Keratinocyte (primary cell): ENCODE measurements around the gene GPR152. TPM values are rescaled to one million over a fixed set of nuclear protein-coding genes. Genes with fewer than 3 reads are reported as not detected.
A peak's percentile ranks its signal among the peaks of the same experiment; 100 is the strongest.

ENCODE experiments used
- DNase-seq: peaks from one replicate; pipeline ENCODE4 v3.0.0-alpha.2; 2011; ENCODE audit warnings: low read depth, missing footprints, low spot score
- FAIRE-seq: peaks from 2 replicates; lab custom pipeline; 2011; peaks lifted over from hg19 to GRCh38; lab: Jason Lieb, UNC
- H2AFZ ChIP-seq: 2 replicates; pipeline ENCODE4 v1.6.0; 2012; ENCODE audit warnings: low read length, control low read depth, inconsistent platforms; ENCODE audit not compliant: control insufficient read depth
- H3K27ac ChIP-seq: 2 replicates; pipeline ENCODE4 v1.5.1; 2011; ENCODE audit warnings: low read length; ENCODE audit not compliant: control insufficient read depth, insufficient read depth
- H3K27me3 ChIP-seq: 3 replicates; pipeline ENCODE4 v1.6.0; 2011; ENCODE audit warnings: low read length; ENCODE audit not compliant: control insufficient read depth, insufficient read depth; ENCODE audit errors: extremely low read depth
- H3K36me3 ChIP-seq, 2 experiments: 2 replicates in 1 of 2; 3 replicates in 1 of 2; pipeline ENCODE4 v1.5.1; 2011; ENCODE audit warnings: low read length in 2 of 2, mild to moderate bottlenecking in 1 of 2; ENCODE audit not compliant: control insufficient read depth in 2 of 2, insufficient read depth in 2 of 2; ENCODE audit errors: extremely low read depth in 1 of 2
- H3K4me1 ChIP-seq: 3 replicates; pipeline ENCODE4 v1.5.1; 2011; ENCODE audit warnings: low read length; ENCODE audit not compliant: control insufficient read depth, insufficient read depth; ENCODE audit errors: extremely low read depth
- H3K4me2 ChIP-seq: 3 replicates; pipeline ENCODE4 v1.6.0; 2011; ENCODE audit warnings: low read depth, low read length; ENCODE audit not compliant: control insufficient read depth, insufficient read depth; ENCODE audit errors: extremely low read depth
- H3K4me3 ChIP-seq, 3 experiments: fragments of 200-600 bp in 1 of 3; sonication (generic) in 1 of 3; 2 replicates in 2 of 3; 3 replicates in 1 of 3; pipeline ENCODE4 v1.5.1; 2011 to 2016; ENCODE audit warnings: low read length in 3 of 3, mild to moderate bottlenecking in 3 of 3, control low read depth in 2 of 3, inconsistent platforms in 1 of 3, low read depth in 1 of 3, mixed read lengths in 1 of 3, mixed run types in 1 of 3, moderate library complexity in 1 of 3; ENCODE audit not compliant: control insufficient read depth in 2 of 3, insufficient read depth in 2 of 3; ENCODE audit errors: extremely low read depth in 1 of 3
- H3K79me2 ChIP-seq: 2 replicates; pipeline ENCODE4 v1.6.0; 2012; ENCODE audit warnings: low read length; ENCODE audit not compliant: control insufficient read depth, insufficient read depth
- H3K9ac ChIP-seq: 3 replicates; pipeline ENCODE4 v1.6.0; 2011; ENCODE audit warnings: low read length; ENCODE audit not compliant: control insufficient read depth, insufficient read depth; ENCODE audit errors: extremely low read depth
- H3K9me1 ChIP-seq: 3 replicates; pipeline ENCODE4 v1.6.0; 2011; ENCODE audit warnings: low read length; ENCODE audit not compliant: control insufficient read depth, insufficient read depth; ENCODE audit errors: extremely low read depth
- H3K9me3 ChIP-seq: 2 replicates; pipeline ENCODE4 v1.5.1; 2012; ENCODE audit warnings: low read depth, low read length; ENCODE audit not compliant: control insufficient read depth
- H4K20me1 ChIP-seq: 3 replicates; pipeline ENCODE4 v1.6.0; 2011; ENCODE audit warnings: low read length; ENCODE audit not compliant: control insufficient read depth, insufficient read depth; ENCODE audit errors: extremely low read depth
- EZH2 ChIP-seq: IDR thresholded peaks from one replicate; pipeline ENCODE4 v1.6.1; 2012; ENCODE audit warnings: inconsistent platforms, mild to moderate bottlenecking, low read length, moderate library complexity
- dilution Hi-C: fragments of 300-500 bp; cut with MboI; formaldehyde crosslinking; loops from one replicate; pipeline ENCODE4 v1.7.0; 2020; ENCODE audit warnings: low sequenced_read_pairs; ENCODE audit not compliant: extremely low pct_ligation_motif_present
- polyA plus RNA-seq, 5 experiments: library from polyadenylated mRNA; depleted of rRNA in 3 of 5; stranded (reverse) in 3 of 5; stranded (forward) in 1 of 5; unstranded in 1 of 5; fragments of >200 nt; gene quantifications; 1 replicate in 1 of 5; 2 replicates in 3 of 5; 3 replicates in 1 of 5; pipeline versions ENCODE4 v1.2.1 to v1.2.3, GENCODE V29; 2011 to 2012; ENCODE audit warnings: missing spikeins in 2 of 5, low read depth in 1 of 5, low replicate concordance in 1 of 5
- small RNA-seq, 3 experiments: library from RNA; depleted of rRNA; stranded (forward); fragments of <200 nt; gene quantifications; one replicate each; pipeline ENCODE3, GENCODE V24; 2012; ENCODE audit warnings: low read depth in 3 of 3, low replicate concordance in 1 of 3; ENCODE audit not compliant: insufficient read length in 3 of 3
- TF ChIP-seq, protein P1 (sequence below), 3 experiments: IDR thresholded peaks in 1 of 3; conservative IDR thresholded peaks in 1 of 3; optimal IDR thresholded peaks in 1 of 3; 2 replicates in 2 of 3; 3 replicates in 1 of 3; pipeline versions ENCODE3 to v1.5.1; 2011; ENCODE audit warnings: low read length in 3 of 3, mild to moderate bottlenecking in 3 of 3, moderate library complexity in 2 of 3, control low read depth in 1 of 3, inconsistent platforms in 1 of 3; ENCODE audit not compliant: insufficient read depth in 2 of 3; ENCODE audit errors: extremely low read depth in 1 of 3

The GPR152 gene
- polyA plus RNA-seq, 1 donor (not counting 4 experiments of a cell fraction or from before 2014, with no cell fraction given) = not detected

- Histone ChIP-seq H3K9ac (peak within 1 kb of the TSS; percentile 90), H3K9me1 (no peaks in the 10 kb centered on the region), H3K27me3 (no peaks in the 10 kb centered on the region), H3K4me1 (peaks cover 12% of the 10 kb centered on the region), H3K4me3 (peak within 1 kb of the TSS; percentile 74 to 99 (median 82)), H3K4me2 (peak within 1 kb of the TSS; percentile 95), H3K79me2 (peaks cover 18% of the 10 kb centered on the region), H3K36me3 (peaks cover 17 to 22% of the 10 kb centered on the region in 2 experiments), H2AFZ (peak within 1 kb of the TSS; percentile 84), H3K27ac (peak within 1 kb of the TSS; percentile 66), H4K20me1 (no peaks in the 10 kb centered on the region), H3K9me3 (no peaks in the 10 kb centered on the region)
- no peak for TF ChIP-seq EZH2
- TF ChIP-seq, protein P1, sequence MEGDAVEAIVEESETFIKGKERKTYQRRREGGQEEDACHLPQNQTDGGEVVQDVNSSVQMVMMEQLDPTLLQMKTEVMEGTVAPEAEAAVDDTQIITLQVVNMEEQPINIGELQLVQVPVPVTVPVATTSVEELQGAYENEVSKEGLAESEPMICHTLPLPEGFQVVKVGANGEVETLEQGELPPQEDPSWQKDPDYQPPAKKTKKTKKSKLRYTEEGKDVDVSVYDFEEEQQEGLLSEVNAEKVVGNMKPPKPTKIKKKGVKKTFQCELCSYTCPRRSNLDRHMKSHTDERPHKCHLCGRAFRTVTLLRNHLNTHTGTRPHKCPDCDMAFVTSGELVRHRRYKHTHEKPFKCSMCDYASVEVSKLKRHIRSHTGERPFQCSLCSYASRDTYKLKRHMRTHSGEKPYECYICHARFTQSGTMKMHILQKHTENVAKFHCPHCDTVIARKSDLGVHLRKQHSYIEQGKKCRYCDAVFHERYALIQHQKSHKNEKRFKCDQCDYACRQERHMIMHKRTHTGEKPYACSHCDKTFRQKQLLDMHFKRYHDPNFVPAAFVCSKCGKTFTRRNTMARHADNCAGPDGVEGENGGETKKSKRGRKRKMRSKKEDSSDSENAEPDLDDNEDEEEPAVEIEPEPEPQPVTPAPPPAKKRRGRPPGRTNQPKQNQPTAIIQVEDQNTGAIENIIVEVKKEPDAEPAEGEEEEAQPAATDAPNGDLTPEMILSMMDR (optimal IDR thresholded peaks at IDR 0.05 in 1 of 3, IDR thresholded peaks at IDR 0.05 in 1 of 3, conservative IDR thresholded peaks at IDR 0.05 in 1 of 3; ENCODE audit: extremely low read depth in 1 of 3, insufficient read depth in 2 of 3, low read length in 3 of 3) = peak in 1 of 3 experiments; percentile 52
- DNase-seq = no peak
- peak; percentile 57 for FAIRE-seq
- dilution Hi-C loops = no loop called here
Observed at GRCh38 chr11:67401495-67402191, 50.9 kb downstream of the GPR152 start, which contains the start of gene PPP1CA. Gene PPP1CA (minus strand): TSS chr11:67401858. CDS start chr11:67401782, 76 bp downstream.

Small RNA genes within 50 kb of the gene (small RNA-seq; reads per million reads assigned to genes)
- 0 reads per million in 3 experiments for gene MIR6752

Other genes starting within 250 kb of the GPR152 start
- 21.1 to 29.2 TPM (median 23.3 TPM) in 3 replicates for gene GRK2, start 186.3 kb downstream of the GPR152 start, polyA plus RNA-seq
- 18.1 to 40.1 TPM (median 25.0 TPM) in 3 replicates for gene ANKRD13D, start 163.4 kb downstream of the GPR152 start, polyA plus RNA-seq
- 20.5 to 39.2 TPM (median 24.8 TPM) in 3 replicates for gene SSH3, start 149.2 kb downstream of the GPR152 start, polyA plus RNA-seq
- 35.7 to 60.9 TPM (median 43.3 TPM) in 3 replicates for gene POLD4, start 99.2 kb downstream of the GPR152 start, polyA plus RNA-seq
- gene CLCF1, start 79.1 kb downstream of the GPR152 start, polyA plus RNA-seq = 2.2 to 4.9 TPM (median 2.7 TPM) in 3 replicates
- gene RAD9A, start 60.7 kb downstream of the GPR152 start, polyA plus RNA-seq = 5.7 to 8.5 TPM (median 8.0 TPM) in 3 replicates
- 122 to 235 TPM (median 129 TPM) in 3 replicates for gene PPP1CA, start 50.9 kb downstream of the GPR152 start, polyA plus RNA-seq
- not detected in 3 replicates for gene TBC1D10C, start 48.6 kb downstream of the GPR152 start, polyA plus RNA-seq
- not detected in 3 replicates for gene CARNS1, start 37.1 kb downstream of the GPR152 start, polyA plus RNA-seq
- 59.5 to 83.0 TPM (median 61.4 TPM) in 3 replicates for gene RPS6KB2, start 24.2 kb downstream of the GPR152 start, polyA plus RNA-seq
- gene PTPRCAP, start 15.0 kb downstream of the GPR152 start, polyA plus RNA-seq = 0.10 TPM in 1 of 3 replicates, not detected in the others
- 49.2 to 91.4 TPM (median 58.5 TPM) in 3 replicates for gene CORO1B, start 9.3 kb downstream of the GPR152 start, polyA plus RNA-seq
- gene CABP4, start 2.6 kb upstream of the GPR152 start, polyA plus RNA-seq = not detected in 3 replicates
- gene TMEM134, start 16.5 kb upstream of the GPR152 start, polyA plus RNA-seq = 24.7 to 71.1 TPM (median 40.4 TPM) in 3 replicates
- gene AIP, start 30.3 kb upstream of the GPR152 start, polyA plus RNA-seq = 32.5 to 42.9 TPM (median 35.3 TPM) in 3 replicates
- gene PITPNM1, start 52.6 kb upstream of the GPR152 start, polyA plus RNA-seq = 10.6 to 25.2 TPM (median 15.9 TPM) in 3 replicates
- gene CDK2AP2, start 55.4 kb upstream of the GPR152 start, polyA plus RNA-seq = 8.0 to 31.1 TPM (median 9.7 TPM) in 3 replicates
- not detected in 3 replicates for gene CABP2, start 70.7 kb upstream of the GPR152 start, polyA plus RNA-seq
- 1,511 to 3,251 TPM (median 1,575 TPM) in 3 replicates for gene GSTP1, start 131.1 kb upstream of the GPR152 start, polyA plus RNA-seq
- 92.9 to 118 TPM (median 102 TPM) in 3 replicates for gene NDUFV1, start 154.2 kb upstream of the GPR152 start, polyA plus RNA-seq
- 1.1 to 1.6 TPM (median 1.5 TPM) in 3 replicates for gene NUDT8, start 177.2 kb upstream of the GPR152 start, polyA plus RNA-seq
- not detected in 3 replicates for gene TBX10, start 187.0 kb upstream of the GPR152 start, polyA plus RNA-seq
- gene ACY3, start 198.0 kb upstream of the GPR152 start, polyA plus RNA-seq = not detected in 3 replicates
- gene ALDH3B2, start 221.9 kb upstream of the GPR152 start, polyA plus RNA-seq = 0.25 to 1.1 TPM (median 0.67 TPM) in 3 replicates